ENCODE measurements around the gene MFAP5.

- TF ChIP-seq CTCF (IDR thresholded peaks at IDR 0.05; ENCODE audit: low read length) = no peak
- TF ChIP-seq EZH2 (IDR thresholded peaks at IDR 0.05; ENCODE audit: borderline replicate concordance, low read length) = no peak
These were observed 18.0 kb downstream of the MFAP5 start for GRCh38 chr12:8644345-8645248.
